NCI-H2227 (cell line): ENCODE results near the gene SLC5A3.
A peak's percentile ranks its signal among the peaks of the same experiment; 100 is the strongest.

ENCODE experiments used
- DNase-seq: peaks from one replicate; lab custom pipeline; 2025; ENCODE audit not compliant: unreplicated experiment; lab: John Stamatoyannopoulos, UW

SLC5A3 gene

GRCh38 chr21:34065027-34065426 is 8.4 kb upstream of the SLC5A3 start:
- no peak for DNase-seq

DNA sequence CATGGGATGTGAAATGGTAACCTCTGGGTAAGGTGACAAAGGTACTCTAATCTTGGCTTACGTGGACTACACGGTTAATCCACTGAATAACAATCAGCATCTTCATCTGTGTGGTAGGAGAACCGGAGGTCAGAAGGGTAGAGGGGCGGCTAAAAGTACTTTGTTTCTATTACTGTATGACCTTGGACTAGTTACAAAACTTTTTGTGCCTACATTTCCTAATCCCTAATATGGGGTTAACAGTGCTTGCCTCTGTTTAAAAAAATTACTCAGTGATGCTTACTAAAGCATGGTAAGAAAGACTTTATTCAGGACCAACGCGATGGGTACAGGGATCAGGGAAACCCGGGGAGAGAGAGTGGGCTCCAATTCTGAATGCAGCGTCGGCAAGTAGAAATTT is 1.7 kb upstream of the SLC5A3 start:
- no peak for DNase-seq

DNA sequence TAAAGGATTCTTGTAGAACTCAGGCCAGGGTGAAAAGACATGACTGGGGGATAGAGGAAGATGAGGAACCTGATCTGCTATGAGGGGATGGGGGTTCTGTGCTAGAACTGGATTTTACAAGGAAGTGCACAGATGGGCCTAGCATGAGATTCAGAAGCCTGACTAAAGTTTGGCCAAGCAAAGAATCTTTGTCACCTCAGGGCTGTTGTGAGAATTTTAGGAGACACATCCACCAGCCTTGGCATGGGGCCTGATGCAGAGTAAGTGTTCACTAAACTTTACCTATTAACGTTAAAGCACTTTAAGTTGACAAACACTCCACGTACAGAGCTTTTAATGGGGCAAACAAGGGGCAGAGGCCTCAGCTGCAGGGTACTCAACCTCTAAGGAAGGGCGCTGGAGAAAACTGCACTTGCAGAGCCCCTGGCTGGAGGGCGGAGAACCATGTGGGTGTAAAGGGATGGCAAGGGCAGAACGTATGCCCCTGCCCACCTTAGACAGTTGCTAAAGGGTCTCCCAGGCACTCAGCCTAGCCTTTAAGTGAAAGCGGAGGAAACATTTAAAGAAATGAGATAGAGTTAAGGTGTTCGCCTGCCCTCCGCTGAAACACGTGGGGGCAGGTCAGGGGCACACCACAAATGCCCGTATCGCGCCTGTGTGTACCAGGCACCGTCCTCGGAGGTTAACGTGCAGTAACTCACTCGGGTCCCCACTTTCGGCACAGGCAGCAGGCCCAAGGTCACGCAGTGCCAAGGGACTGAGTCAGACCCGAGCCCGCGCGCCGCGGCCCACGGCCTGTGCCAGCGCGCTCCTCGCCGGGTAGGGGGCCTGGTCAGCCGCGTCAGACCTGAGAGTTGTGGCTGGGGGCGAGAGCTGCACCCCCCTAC is 990 bp upstream of the SLC5A3 start:
- no peak for DNase-seq

DNA sequence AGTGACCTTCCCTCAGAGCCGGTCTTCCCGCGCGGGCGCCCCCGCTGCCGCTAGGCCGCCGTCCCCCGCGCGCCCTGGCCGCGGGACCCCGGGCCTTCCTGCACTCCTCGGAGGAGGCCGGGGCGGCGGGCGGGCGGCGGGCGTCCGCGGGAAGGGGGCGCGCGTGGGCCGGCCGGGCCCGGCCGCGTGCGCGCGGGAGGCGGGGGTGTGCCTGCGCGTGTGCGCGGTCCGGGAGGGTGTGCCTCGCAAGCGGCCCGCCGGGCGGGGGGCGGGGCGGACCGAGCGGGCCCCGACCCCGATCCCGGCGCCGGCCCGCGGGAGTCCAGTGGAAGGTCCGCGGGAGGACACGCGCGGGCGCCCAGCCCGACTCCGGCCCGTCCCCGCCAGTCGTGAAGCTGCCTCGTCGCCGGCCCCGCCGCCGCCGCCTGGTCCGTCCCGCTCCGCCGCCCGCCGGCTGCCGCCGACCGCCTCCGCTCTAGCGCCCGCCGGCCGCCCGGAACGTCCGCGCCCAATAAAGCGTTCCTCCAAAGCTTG is 438 bp downstream of the SLC5A3 start:
- peak; percentile 67 for DNase-seq

DNA sequence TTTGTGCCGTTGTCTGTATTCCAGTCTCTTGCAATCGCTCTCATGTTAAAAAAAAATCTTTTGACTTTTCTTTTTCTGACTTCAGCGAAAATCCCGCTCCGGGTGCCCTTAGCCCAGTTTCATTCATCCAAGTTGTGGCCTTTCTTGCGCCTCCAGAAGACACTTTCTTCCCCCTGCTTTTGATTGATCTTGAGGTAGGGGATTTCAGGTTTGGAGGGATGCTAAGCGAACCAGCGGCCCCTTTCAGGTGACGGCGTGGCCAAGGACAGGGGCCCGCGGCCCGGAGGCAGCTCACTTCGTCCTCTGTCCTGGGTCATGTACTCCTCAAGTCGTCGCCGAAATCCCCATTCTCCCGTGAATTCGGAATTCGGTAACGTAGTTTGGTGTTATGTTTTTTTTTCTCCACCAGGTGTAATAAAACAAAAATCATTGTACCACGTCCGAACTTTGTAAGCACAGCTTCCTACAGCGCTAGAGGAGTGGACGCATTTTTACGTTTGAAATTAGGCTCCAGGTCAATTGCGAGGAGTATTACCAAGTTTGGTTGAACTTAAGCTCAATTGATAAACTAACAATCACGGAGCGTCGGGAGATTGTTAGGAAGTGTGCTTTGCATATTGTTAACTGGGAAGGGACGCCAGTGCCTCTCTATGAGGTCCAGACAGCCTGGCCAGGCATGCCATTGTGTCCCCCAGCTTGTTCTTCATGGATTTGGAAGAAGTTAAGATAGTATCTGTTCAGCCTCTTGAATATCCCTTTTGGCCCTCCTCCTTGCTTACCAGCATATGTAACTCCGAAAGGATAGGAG is 1.1 kb downstream of the SLC5A3 start:
- DNase-seq = no peak

- DNase-seq = no peak
Measured at GRCh38 chr21:34075091-34075425, 1.7 kb downstream of the SLC5A3 start.

- DNase-seq = no peak
Measured at GRCh38 chr21:34075760-34076660, 2.6 kb downstream of the SLC5A3 start.

DNA sequence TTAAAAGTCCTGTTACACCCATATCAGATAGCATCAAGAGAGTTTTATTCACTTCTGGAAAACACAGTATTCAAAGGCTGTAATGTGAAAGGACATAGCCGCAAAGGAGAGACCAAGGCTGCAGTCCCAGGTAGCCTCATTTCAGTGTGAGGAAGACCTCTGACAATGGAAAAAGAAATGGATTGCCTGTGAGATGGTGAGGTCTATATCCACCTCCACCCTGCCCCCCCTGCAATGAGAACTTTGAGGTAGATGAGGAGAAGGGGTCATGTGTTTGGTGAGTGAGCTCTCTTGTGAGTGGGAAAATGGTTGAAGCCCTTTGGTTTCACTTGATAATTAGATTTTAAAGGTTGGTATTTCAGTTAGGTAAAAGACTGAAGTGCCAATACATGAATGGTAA is 3.5 kb downstream of the SLC5A3 start:
- DNase-seq = no peak

- DNase-seq = no peak
Measured at GRCh38 chr21:34077888-34078287, 4.5 kb downstream of the SLC5A3 start.

DNA sequence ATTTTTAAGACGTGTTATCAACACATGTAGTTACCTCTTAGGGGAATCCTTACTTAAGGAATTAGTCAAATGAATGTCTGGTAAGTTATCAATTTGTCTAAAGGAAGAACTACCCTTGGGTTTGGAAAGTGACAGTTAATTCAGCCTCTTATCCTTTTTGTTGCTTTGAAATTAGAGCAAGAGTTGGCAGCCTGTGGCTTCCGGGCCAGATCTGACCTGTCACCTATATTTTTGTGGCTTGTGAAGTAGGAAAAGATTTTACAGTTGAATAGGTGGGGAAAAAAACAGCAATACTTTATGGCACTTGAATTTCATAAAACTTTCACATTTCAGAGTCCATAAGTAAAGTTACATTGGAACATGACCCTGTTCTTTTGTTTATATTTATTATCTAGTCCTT is 5.5 kb downstream of the SLC5A3 start:
- DNase-seq = no peak

- no peak for DNase-seq
Measured at GRCh38 chr21:34080710-34081109, 7.3 kb downstream of the SLC5A3 start.

GRCh38 chr21:34082769-34083168 is 9.4 kb downstream of the SLC5A3 start:
- no peak for DNase-seq

DNA sequence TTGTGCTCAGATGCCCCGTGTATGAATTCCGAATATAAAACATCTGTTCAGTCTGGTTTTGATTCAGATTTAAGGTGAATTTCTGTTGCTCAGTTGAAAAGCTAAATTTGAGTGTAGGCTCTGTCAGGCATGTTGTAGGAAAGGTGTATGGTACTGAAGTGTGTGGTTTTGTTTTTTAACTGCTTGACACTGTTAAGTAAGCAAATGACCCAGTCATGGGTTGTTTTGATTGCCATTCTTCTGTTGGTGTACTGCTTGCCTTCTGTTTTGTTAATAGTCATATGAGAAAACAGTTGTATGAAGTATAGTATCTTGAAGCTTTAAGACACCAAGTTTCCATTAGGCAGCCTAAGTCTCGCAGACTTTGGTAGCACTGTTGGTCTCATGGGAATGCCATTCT is 10.0 kb downstream of the SLC5A3 start:
- DNase-seq = no peak

GRCh38 chr21:34085129-34085528 is 11.8 kb downstream of the SLC5A3 start:
- no peak for DNase-seq

GRCh38 chr21:34086887-34087306 is 13.5 kb downstream of the SLC5A3 start:
- DNase-seq = no peak

GRCh38 chr21:34088752-34089151 is 15.4 kb downstream of the SLC5A3 start:
- no peak for DNase-seq

DNA sequence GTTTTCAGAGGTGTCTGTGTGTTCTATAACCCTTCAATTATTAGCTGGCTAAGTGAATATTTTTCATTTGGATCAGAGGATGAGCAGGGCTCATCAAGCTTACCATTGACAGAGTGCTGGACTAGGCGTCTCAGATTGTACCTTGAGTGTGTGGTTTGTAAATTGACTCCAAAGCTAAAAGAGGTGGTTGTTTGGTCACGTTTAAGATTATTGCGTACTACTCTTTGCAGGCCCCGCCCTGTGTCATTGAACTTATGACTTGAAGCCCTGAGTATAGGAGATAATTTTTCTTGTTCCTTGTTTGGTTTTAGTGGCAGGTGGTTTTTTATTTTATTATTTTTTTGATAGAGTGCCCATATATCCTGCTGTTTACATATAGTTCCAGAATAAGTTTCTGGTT is 17.7 kb downstream of the SLC5A3 start:
- no peak for DNase-seq

GRCh38 chr21:34091607-34092006 is 18.2 kb downstream of the SLC5A3 start:
- DNase-seq = no peak

DNA sequence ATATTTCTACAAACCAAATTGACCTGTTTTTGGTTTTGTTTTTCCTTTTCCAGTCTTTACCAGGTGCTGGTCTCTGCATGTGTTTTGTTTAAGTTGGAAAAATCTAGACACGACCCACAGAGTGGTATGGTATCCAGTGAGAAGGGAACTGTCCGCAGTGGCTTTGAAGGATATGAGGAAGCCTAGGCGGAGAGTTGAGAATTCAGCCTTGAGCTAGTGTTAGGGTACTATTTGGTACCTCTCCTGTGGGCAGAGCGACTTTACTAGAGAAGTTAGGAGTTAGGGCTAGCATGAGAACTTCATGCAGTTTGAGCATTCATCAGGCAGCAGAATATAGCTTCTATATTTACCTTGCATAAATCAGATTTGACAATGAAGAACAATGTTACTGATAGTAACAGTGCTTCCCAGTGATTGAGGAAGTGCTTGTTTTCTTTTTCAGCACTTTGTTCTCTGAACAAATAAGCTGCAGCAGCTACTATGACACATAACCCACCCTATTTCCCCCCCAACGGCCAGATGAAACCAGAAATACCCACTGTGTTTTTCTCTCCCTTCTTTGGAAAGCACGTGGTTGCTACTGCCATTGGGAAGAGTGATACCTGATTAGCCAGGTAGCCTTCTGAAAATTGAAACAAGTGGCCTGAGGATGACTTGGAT is 19.0 kb downstream of the SLC5A3 start:
- DNase-seq = no peak

DNA sequence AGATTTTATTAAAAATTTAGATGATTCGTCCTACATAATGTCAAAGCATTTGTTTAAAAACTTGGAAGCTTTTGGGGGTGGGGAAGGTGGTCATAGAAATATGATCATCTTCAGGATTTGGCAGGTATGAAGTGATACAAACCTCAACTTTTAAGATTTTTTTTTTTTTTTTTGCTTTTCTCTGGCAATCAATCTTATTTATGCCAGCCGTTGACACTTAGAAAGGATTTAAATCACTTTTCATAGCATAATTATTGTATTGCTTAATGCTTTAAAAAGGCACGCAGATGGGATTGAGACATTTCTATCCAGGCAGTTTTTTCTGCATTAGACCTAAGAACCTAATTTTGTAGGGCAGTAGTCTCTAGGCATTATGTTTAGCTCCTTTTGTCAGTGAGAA is 19.7 kb downstream of the SLC5A3 start:
- no peak for DNase-seq

DNA sequence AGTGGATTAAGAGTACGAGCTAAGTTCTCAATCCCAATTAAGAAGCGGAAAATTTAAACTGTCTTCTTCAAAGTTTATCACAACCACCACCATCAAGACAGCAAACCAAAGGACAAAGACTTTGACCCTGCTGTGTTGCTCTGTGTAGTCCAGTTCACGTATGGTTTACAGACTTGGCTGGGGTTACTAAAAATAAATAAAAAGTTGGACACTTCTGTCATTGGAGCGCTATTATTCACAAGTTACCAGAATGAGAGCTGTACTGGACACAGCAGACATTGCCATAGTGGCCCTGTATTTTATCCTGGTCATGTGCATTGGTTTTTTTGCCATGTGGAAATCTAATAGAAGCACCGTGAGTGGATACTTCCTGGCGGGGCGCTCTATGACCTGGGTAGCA is 21.6 kb downstream of the SLC5A3 start:
- DNase-seq = no peak
